Panc1 (cell line): ENCODE data around the gene SYTL1.

Source experiments
- REST ChIP-seq, 2 experiments: IDR thresholded peaks; 2 replicates each; pipeline ENCODE4 v1.6.1; 2011 to 2012; ENCODE audit warnings: low read depth in 2 of 2, control low read depth in 1 of 2, low read length in 1 of 2, mild to moderate bottlenecking in 1 of 2, moderate library complexity in 1 of 2; ENCODE audit not compliant: insufficient read depth in 1 of 2
- TCF7L2 ChIP-seq: IDR thresholded peaks from 2 replicates; pipeline ENCODE4 v1.6.1; 2011; ENCODE audit warnings: mild to moderate bottlenecking, low read depth, low read length, inconsistent platforms
- TF ChIP-seq, protein P1 (sequence below): fragments of 450-650 bp; IDR thresholded peaks from 2 replicates; pipeline ENCODE4 v1.5.1; 2017; ENCODE audit warnings: mild to moderate bottlenecking

DNA sequence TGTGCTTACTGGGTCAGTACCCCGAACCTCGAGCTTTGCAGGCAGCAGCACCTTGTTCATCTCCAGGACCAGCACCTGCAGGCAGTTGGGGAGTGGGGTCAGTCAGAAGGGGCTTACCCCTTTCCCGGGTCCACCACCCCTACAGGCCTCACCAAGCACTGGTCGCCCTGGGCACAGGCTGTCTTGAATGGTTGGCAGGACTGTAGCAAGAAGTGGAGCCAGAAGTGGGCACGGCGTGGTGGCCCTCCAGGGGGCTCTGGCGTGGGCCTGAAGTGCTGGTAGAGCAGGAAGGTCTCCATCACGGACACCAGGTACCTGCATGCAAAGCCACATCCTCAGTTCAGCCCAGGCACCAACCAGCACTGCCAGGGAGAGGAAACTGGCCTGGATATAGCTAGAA lies 19.7 kb downstream of the SYTL1 start:
- TF ChIP-seq, protein P1, sequence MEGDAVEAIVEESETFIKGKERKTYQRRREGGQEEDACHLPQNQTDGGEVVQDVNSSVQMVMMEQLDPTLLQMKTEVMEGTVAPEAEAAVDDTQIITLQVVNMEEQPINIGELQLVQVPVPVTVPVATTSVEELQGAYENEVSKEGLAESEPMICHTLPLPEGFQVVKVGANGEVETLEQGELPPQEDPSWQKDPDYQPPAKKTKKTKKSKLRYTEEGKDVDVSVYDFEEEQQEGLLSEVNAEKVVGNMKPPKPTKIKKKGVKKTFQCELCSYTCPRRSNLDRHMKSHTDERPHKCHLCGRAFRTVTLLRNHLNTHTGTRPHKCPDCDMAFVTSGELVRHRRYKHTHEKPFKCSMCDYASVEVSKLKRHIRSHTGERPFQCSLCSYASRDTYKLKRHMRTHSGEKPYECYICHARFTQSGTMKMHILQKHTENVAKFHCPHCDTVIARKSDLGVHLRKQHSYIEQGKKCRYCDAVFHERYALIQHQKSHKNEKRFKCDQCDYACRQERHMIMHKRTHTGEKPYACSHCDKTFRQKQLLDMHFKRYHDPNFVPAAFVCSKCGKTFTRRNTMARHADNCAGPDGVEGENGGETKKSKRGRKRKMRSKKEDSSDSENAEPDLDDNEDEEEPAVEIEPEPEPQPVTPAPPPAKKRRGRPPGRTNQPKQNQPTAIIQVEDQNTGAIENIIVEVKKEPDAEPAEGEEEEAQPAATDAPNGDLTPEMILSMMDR, result no peak
- TF ChIP-seq TCF7L2, result no peak
- TF ChIP-seq REST (IDR thresholded peaks at IDR 0.05; ENCODE audit: insufficient read depth in 1 of 2, low read depth in 2 of 2, low read length in 1 of 2), result no peak
